ENCODE results near the gene DEPDC7. TPM values are rescaled to one million over a fixed set of nuclear protein-coding genes. Genes with fewer than 3 reads are reported as not detected.
A peak's percentile ranks its signal among the peaks of the same experiment; 100 is the strongest.

Gene DEPDC7
- total and polyA plus RNA-seq, 2 donors (not counting 1 experiment from before 2014, with no cell fraction given) = 0.07 TPM; not detected in 1

- Histone ChIP-seq H3K4me1 (ENCODE audit: control insufficient read depth in 2 of 2, insufficient read depth in 2 of 2, low read length in 2 of 2) (peaks cover 8 to 18% of the 10 kb centered on the region in 2 donors), H2AFZ (ENCODE audit: insufficient read depth, low read depth, low read length, poor library complexity, severe bottlenecking) (peak overlapping the region; percentile 93), H3K9me3 (ENCODE audit: control extremely low read depth in 1 of 3, control insufficient read depth in 2 of 3, insufficient read depth in 1 of 3, low read length in 2 of 3) (no peaks in the 10 kb centered on the region), H3K27me3 (replicated peaks in 1 of 4; ENCODE audit: control extremely low read depth in 1 of 4, control insufficient read depth in 3 of 4, insufficient read depth in 4 of 4, low read length in 3 of 4) (no peaks in the 10 kb centered on the region), H3K4me3 (ENCODE audit: control extremely low read depth in 1 of 5, extremely low read depth in 1 of 5, insufficient read depth in 1 of 5, low read depth in 2 of 5, low read length in 4 of 5) (peak overlapping the region; percentile 77 to 99 (median 95)), H3K4me2 (replicated peaks; ENCODE audit: low read depth, low read length, poor library complexity, severe bottlenecking) (peak overlapping the region; percentile 87), H3K9ac (ENCODE audit: low read length) (peak overlapping the region; percentile 80), H3K27ac (ENCODE audit: low read length in 2 of 2) (peak overlapping the region; percentile 79 to 88), H3K79me2 (ENCODE audit: control insufficient read depth, insufficient read depth, low read length) (peaks cover 10% of the 10 kb centered on the region), H4K20me1 (ENCODE audit: control insufficient read depth, insufficient read depth, low read length, poor library complexity, severe bottlenecking) (no peaks in the 10 kb centered on the region), H3K36me3 (replicated peaks in 1 of 2; ENCODE audit: control extremely low read depth in 1 of 2, control insufficient read depth in 1 of 2, extremely low read depth in 1 of 2, insufficient read depth in 2 of 2, low read length in 1 of 2) (peaks cover 3 to 8% of the 10 kb centered on the region in 2 experiments)
- ChIA-PET POLR2A (interaction anchor here (0.6 to 2.1 kb wide), 2 partner anchors 121 to 147 kb away, joined by 3 to 12 read pairs; partner anchors contain the start of genes CSTF3 and QSER1), CTCF (interaction anchor here (1.3 to 3.3 kb wide), 3 partner anchors 12 to 81 kb away, joined by 4 to 19 read pairs (median 5); no protein-coding TSS in a partner anchor)
- DNase-seq = peak; percentile 65
- intact Hi-C loops (cut with micrococcal nuclease) = no loop called here
- peak overlapping the region; percentile 87 for H3K27ac Mint-ChIP-seq
- WGBS (ENCODE audit: insufficient coverage) = 0% methylated on average over 13 of the region's 30 CpGs
- peaks cover 2% of the 10 kb centered on the region for H3K27me3 Mint-ChIP-seq
- H3K9me3 Mint-ChIP-seq (ENCODE audit: insufficient read depth) = no peaks in the 10 kb centered on the region
- no peak for TF ChIP-seq CTCF (IDR thresholded peaks at IDR 0.05)
- TF ChIP-seq EZH2 (IDR thresholded peaks at IDR 0.05; ENCODE audit: borderline replicate concordance, insufficient read depth, low read depth, low read length, poor library complexity, severe bottlenecking) = no peak
- peaks cover 16% of the 10 kb centered on the region for H3K4me1 Mint-ChIP-seq
- peak overlapping the region; percentile 96 for H3K4me3 Mint-ChIP-seq
- ATAC-seq (ENCODE audit: low read depth) = no peak
Measured at GRCh38 chr11:33040033-33040861, 24.6 kb downstream of the DEPDC7 start.

Data from B cell (primary cell).